ENCODE data around the gene SLC7A8.
A peak's percentile ranks its signal among the peaks of the same experiment; 100 is the strongest.

SLC7A8 gene

DNA sequence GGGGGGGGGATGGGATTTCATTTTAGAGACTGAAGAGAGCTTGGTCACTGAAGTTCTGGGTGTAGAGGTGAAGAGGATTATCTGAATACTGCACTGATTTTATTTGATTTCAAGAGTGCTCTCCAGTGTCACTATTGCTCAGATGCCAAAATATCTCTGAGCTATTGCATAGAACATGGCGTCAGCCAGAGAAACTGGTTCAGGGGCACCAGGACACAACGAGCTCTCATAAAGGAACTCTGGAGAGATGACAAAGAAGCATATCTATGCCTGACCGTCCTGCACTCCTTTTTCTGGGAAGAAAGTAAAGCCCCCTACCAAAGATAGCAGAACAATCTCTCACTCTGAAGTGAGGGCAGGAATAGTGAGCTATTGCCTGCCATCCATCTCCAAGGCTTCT is 2.0 kb downstream of the SLC7A8 start:
- Histone ChIP-seq H3K36me3 (ENCODE audit: control insufficient read depth in 2 of 2, insufficient read depth in 1 of 2, low read length in 2 of 2) (no peaks in the 10 kb centered on the region), H3K4me3 (ENCODE audit: low read depth, low read length) (no peak overlapping the region), H3K9me3 (ENCODE audit: control insufficient read depth, insufficient read depth, low read depth, low read length) (no peaks in the 10 kb centered on the region), H3K4me1 (ENCODE audit: control insufficient read depth, insufficient read depth, low read length) (peaks cover 9% of the 10 kb centered on the region), H3K27ac (ENCODE audit: extremely low read depth, low read depth, low read length) (no peak overlapping the region)
- CTCF ChIA-PET: interaction anchor here (0.5 to 11.0 kb wide), 7 partner anchors 8 to 624 kb away, joined by 3 to 424 read pairs (median 4); partner anchors contain the start of genes CEBPE and HOMEZ
- POLR2A ChIA-PET: interaction anchor here (0.7 to 1.2 kb wide), 3 partner anchors 61 to 113 kb away, joined by 3 to 4 read pairs (median 3); no protein-coding TSS in a partner anchor
- TF ChIP-seq ZNF223 (tag by site-specific recombination; IDR thresholded peaks at IDR 0.05) (no peak), ZNF426 (tag by site-specific recombination; IDR thresholded peaks at IDR 0.05) (no peak), GLIS1 (tag by site-specific recombination; IDR thresholded peaks at IDR 0.05) (no peak), ZBTB21 (tag by site-specific recombination; IDR thresholded peaks at IDR 0.05) (no peak), ZNF529 (tag by site-specific recombination; IDR thresholded peaks at IDR 0.05; ENCODE audit: insufficient replicate concordance) (no peak), ZNF16 (tag by site-specific recombination; IDR thresholded peaks at IDR 0.05; ENCODE audit: low read depth) (no peak), ZNF76 (tag by site-specific recombination; IDR thresholded peaks at IDR 0.05; ENCODE audit: borderline replicate concordance, low read depth) (no peak), ZNF274 (IDR thresholded peaks at IDR 0.05; ENCODE audit: low read length) (no peak), ZNF274 (tag by site-specific recombination; IDR thresholded peaks at IDR 0.05; ENCODE audit: borderline replicate concordance) (no peak), ZNF138 (tag by site-specific recombination; IDR thresholded peaks at IDR 0.05; ENCODE audit: borderline replicate concordance) (no peak), ZNF19 (tag by site-specific recombination; IDR thresholded peaks at IDR 0.05; ENCODE audit: low read depth) (no peak), ZNF777 (tag by site-specific recombination; IDR thresholded peaks at IDR 0.05; ENCODE audit: borderline replicate concordance) (no peak)
- TF ChIP-seq, protein P1, sequence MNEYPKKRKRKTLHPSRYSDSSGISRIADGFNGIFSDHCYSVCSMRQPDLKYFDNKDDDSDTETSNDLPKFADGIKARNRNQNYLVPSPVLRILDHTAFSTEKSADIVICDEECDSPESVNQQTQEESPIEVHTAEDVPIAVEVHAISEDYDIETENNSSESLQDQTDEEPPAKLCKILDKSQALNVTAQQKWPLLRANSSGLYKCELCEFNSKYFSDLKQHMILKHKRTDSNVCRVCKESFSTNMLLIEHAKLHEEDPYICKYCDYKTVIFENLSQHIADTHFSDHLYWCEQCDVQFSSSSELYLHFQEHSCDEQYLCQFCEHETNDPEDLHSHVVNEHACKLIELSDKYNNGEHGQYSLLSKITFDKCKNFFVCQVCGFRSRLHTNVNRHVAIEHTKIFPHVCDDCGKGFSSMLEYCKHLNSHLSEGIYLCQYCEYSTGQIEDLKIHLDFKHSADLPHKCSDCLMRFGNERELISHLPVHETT (tag by site-specific recombination; IDR thresholded peaks at IDR 0.05): no peak
- TF ChIP-seq, protein P2, sequence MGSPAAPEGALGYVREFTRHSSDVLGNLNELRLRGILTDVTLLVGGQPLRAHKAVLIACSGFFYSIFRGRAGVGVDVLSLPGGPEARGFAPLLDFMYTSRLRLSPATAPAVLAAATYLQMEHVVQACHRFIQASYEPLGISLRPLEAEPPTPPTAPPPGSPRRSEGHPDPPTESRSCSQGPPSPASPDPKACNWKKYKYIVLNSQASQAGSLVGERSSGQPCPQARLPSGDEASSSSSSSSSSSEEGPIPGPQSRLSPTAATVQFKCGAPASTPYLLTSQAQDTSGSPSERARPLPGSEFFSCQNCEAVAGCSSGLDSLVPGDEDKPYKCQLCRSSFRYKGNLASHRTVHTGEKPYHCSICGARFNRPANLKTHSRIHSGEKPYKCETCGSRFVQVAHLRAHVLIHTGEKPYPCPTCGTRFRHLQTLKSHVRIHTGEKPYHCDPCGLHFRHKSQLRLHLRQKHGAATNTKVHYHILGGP (tag by site-specific recombination; IDR thresholded peaks at IDR 0.05): no peak
- TF ChIP-seq, protein P3, sequence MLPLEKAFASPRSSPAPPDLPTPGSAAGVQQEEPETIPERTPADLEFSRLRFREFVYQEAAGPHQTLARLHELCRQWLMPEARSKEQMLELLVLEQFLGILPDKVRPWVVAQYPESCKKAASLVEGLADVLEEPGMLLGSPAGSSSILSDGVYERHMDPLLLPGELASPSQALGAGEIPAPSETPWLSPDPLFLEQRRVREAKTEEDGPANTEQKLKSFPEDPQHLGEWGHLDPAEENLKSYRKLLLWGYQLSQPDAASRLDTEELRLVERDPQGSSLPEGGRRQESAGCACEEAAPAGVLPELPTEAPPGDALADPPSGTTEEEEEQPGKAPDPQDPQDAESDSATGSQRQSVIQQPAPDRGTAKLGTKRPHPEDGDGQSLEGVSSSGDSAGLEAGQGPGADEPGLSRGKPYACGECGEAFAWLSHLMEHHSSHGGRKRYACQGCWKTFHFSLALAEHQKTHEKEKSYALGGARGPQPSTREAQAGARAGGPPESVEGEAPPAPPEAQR (tag by site-specific recombination; IDR thresholded peaks at IDR 0.05): no peak

DNA sequence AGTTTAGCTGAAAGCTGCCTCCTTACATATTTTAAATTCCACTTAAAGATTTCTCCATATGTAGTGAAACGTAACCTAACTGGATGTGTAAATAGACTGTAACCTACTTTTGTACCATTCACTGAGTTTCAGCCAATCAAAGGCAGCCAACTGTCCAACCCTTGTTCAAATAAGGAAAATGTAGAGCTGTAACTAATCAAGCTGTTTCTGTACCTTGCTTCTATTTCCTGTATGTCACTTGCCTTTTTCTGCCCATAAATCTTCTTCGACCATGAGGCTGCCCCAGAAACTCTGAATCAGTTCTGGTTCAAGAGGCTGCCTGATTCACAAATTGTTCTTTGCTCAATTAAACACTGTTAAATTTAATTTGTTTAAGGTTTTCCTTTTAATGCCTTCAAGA is 6.3 kb downstream of the SLC7A8 start:
- ChIA-PET CTCF (interaction anchor here (0.6 to 10.0 kb wide), 4 partner anchors 10 to 57 kb away, joined by 3 to 68 read pairs (median 9); partner anchors contain the start of gene CEBPE), POLR2A (no interaction called here)
- H3K27ac ChIP-seq (ENCODE audit: extremely low read depth, low read depth, low read length): peak overlapping the region; percentile 25; the same call in 1 of the 2 replicates
- no peak overlapping the region for H3K4me3 ChIP-seq (ENCODE audit: low read depth, low read length)
- H3K36me3 ChIP-seq (ENCODE audit: control insufficient read depth in 2 of 2, insufficient read depth in 1 of 2, low read length in 2 of 2): no peaks in the 10 kb centered on the region
- no peaks in the 10 kb centered on the region for H3K9me3 ChIP-seq (ENCODE audit: control insufficient read depth, insufficient read depth, low read depth, low read length)
- peaks cover 23% of the 10 kb centered on the region for H3K4me1 ChIP-seq (ENCODE audit: control insufficient read depth, insufficient read depth, low read length)
- TF ChIP-seq ZNF366 (tag by site-specific recombination; conservative IDR thresholded peaks at IDR 0.05): no peak
- TF ChIP-seq ZNF341 (tag by site-specific recombination; IDR thresholded peaks at IDR 0.05; ENCODE audit: low read depth): no peak
- TF ChIP-seq ZNF626 (tag by site-specific recombination; IDR thresholded peaks at IDR 0.05): no peak
- TF ChIP-seq FEZF1 (tag by site-specific recombination; IDR thresholded peaks at IDR 0.05): peak; percentile 89
- 0 out of 2 replicates have a peak, but pooled peaks have one; percentile 25 for TF ChIP-seq KLF10 (tag by site-specific recombination; IDR thresholded peaks at IDR 0.05)
- no peak for TF ChIP-seq ZNF792 (tag by site-specific recombination; IDR thresholded peaks at IDR 0.05)
- 0 out of 2 replicates have a peak, but pooled peaks have one; percentile 33 for TF ChIP-seq ZNF335 (tag by site-specific recombination; conservative IDR thresholded peaks at IDR 0.05)
- no peak for TF ChIP-seq KLF7 (tag by site-specific recombination; IDR thresholded peaks at IDR 0.05; ENCODE audit: borderline replicate concordance)
- TF ChIP-seq SALL2 (tag by site-specific recombination; IDR thresholded peaks at IDR 0.05; ENCODE audit: borderline replicate concordance): no peak
- TF ChIP-seq ZBTB17 (tag by site-specific recombination; IDR thresholded peaks at IDR 0.05): peak; percentile 59; the same call in 1 of the 2 replicates
- TF ChIP-seq, protein P4, sequence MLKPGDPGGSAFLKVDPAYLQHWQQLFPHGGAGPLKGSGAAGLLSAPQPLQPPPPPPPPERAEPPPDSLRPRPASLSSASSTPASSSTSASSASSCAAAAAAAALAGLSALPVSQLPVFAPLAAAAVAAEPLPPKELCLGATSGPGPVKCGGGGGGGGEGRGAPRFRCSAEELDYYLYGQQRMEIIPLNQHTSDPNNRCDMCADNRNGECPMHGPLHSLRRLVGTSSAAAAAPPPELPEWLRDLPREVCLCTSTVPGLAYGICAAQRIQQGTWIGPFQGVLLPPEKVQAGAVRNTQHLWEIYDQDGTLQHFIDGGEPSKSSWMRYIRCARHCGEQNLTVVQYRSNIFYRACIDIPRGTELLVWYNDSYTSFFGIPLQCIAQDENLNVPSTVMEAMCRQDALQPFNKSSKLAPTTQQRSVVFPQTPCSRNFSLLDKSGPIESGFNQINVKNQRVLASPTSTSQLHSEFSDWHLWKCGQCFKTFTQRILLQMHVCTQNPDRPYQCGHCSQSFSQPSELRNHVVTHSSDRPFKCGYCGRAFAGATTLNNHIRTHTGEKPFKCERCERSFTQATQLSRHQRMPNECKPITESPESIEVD (tag by site-specific recombination; IDR thresholded peaks at IDR 0.05): peak; percentile 82
- no peak for TF ChIP-seq ZNF324 (tag by site-specific recombination; IDR thresholded peaks at IDR 0.05)
- peak; percentile 57 for TF ChIP-seq SP2 (tag by site-specific recombination; IDR thresholded peaks at IDR 0.05)
- TF ChIP-seq HOXD13 (CRISPR knock-in tag; IDR thresholded peaks at IDR 0.05; ENCODE audit: borderline replicate concordance): no peak
- TF ChIP-seq ZNF830 (tag by site-specific recombination; IDR thresholded peaks at IDR 0.05; ENCODE audit: low read depth): no peak
